Activated naive CD4-positive, alpha-beta T cell treated with Interleukin-2 at 50 U/mL for 16 hours (primary cell): ENCODE data around the gene ENKD1.

ENCODE experiments used
- DNase-seq: peaks from one replicate; pipeline ENCODE4 v3.0.0-alpha.2; 2020

ENKD1 gene

DNA sequence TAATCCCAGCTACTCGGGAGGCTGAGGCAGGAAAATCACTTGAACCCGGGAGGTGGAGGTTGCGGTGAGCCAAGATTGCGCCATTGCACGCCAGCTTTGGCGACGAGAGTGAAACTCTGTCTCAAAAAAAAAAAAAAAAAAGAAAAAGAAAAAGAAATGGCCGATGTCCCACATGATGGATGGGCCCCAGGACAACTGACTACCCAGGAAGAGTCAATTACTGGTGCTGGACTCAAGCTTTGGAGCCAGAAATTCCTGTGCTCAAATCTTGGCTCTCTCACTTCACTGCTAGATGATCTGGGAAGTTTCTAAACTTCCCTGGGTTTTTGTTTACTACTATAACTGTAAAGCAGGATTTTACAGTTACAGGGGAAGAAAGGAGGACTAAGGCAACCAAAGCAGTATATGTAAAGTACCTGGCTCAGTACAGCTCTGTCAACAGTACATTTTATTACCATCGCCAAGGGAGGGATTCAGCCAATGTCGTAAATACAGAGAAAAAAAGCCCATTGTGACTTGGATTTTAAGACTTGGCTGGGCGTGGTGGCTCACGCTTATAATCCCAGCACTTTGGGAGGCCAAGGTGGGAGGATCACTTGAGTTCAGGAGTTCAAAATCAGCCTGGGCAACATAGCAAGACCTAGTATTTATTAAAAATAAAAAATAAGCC lies 11.9 kb upstream of the ENKD1 start:
- DNase-seq = no peak

DNA sequence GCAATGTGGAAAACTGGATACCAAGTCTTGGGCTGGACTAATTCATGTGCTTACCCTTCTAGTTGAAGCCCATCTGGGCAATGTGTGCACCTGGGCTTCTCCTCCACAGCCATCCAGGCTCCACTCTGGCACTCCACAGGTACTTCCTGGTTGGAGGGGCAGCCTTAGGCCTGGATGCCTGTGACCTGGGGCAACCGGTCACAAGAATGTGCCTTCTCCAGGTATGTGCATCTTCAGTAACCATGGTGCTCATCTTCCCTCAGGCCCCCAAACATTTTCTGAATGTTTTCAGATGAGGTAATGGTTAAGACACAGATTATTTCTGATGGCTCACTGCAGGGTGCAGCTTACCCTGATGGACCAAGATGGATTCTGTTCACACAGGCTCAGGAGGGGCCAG lies 11.2 kb upstream of the ENKD1 start:
- no peak for DNase-seq

DNA sequence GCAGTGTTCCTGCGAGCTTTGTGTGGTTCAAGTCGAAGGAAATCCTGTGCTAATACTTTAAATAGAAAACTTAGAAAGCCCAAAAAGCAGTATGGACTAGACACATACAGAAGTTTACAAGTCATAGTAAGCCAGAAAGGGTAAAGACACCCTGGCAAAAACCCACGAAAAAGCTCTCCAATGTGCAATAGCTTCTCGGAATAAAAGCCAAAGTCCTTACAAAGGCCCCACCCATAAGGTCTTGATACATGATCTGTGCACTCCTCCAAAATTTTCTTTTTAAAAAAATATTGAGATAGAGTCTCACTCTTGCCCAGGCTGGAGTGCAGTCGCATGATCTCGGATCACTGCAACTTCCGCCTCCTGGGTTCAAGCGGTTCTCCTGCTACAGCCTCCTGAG lies 10.4 kb upstream of the ENKD1 start:
- DNase-seq = no peak

DNA sequence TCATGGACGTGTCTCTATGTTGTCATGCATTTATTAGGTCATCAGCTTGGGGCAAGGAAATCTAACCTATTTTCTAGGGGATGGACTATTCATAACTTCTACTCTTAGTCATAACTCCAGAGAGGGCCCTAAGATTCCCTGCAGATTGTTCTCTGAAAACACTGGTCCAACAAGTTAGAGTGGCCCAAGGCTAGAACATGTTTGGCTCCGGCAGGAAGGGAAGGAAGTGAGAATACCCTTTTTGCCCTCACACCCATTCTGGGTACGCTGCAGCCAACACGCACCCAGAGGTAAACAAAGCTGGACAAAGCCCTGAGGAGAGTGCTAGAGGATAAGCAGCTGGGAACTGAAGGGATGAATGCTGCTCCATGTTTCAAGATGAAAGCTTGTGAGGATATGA lies 10.0 kb upstream of the ENKD1 start:
- DNase-seq = no peak

DNA sequence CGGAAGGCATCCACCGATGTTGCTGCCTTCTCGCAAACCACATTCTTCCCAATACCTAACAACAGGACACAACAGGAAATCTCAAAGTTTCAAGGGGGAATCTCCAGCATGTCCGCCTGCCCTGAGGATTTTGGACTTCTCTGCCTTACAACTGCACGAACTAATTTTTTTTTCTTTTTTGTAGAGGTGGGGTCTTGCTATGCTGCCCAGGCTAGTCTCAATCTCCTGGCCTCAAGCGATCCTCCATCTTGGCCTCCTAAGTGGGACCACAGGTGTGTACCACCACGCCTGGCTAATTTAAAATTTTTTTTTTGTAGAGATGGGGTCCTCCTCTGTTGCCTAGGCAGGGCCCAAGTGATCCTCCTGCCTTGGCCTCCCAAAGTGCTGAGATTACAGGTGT lies 9.4 kb upstream of the ENKD1 start:
- no peak for DNase-seq

DNA sequence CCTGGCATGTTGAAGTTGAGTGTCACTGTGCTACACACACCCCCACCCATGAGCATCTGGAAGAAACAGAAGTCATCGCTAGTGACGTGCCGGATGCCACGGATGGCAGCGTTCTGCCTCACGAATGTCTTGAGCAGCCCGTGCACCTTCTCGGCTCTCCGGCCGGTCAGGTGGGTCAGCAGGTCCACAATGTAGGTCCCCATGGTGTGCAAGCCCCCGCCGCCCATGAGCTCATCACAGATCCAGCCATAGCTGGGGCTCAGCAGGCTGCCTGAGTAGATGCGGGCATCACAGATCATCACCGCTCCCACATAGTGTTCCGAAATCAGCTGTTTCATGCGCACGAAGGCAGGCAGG lies 9.0 kb upstream of the ENKD1 start:
- DNase-seq = no peak

DNA sequence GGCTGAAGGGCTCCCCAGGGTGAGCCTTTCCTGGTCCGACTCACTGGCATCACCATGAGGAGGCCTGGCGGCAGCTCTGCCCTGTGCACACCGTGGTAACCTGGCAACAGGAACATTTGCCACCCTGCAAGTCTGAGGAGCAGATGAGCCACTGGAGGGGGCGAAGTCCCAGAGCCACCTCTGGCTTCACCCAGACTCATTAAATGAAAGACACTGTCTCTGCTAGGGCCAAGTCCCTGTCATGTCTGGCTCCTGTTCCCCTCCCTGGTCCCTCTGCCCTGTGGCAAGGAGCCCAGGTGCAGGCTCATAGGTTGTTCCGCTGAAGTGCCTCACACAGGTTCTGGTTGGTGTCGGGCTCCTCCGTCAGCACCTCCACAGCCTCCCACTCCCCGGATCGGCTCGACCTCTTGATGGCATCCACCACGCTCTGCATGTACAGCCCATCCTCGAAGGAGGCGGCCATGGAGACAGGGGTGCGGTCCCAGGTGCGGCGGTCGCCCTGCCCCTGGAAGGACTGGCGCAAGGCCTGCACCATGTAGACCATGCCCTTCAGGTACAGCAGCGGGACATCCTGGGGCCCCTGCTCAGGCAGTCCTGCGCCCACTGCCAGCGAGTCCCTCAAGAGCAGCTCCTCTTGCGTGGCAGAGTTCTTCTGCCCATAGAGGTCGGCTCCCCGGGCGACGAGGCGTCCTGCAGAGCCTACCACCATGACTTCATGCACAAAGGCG lies 8.5 kb upstream of the ENKD1 start:
- no peak for DNase-seq

DNA sequence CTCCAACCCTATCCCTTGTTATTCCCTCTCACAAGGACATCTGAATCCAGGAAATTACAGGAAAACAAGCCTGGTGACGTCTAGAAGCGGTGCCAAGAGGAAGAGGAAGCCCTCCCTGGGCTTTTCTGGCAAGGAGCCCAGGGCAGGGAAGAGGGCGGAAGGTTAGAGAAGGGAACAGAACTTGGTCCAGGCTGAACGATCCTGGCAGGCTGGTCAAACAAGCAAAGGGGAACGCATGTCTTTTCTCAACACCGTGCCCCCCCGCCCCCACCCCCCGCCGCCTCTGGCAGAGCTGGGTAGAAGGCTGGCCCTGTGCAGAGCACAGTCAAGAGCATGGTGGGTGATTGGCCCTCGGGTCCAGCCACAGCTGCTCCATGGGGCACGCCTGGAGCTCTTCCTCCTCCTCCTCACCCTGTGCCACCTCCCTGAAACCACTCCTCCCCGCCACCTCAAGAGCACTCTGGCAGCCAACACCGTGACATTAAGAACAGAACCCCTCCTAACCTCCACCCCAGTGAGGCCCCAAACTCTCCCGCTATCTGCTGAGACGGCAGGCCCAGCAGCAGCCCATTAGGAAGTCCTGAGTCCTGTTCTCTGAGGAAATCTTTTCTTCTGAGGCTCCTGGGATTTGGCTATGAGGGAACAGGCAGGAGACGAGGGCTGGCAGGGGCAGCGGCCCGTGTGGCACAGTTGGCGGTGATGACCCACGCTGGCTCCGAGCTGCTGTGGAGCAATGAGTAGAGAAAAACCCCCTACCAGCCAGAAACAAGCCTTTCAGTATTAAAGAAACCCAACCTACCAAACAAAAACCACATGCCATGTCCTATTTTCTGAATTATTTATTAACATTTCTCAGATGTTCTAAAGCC lies 7.4 kb upstream of the ENKD1 start:
- DNase-seq = no peak

DNA sequence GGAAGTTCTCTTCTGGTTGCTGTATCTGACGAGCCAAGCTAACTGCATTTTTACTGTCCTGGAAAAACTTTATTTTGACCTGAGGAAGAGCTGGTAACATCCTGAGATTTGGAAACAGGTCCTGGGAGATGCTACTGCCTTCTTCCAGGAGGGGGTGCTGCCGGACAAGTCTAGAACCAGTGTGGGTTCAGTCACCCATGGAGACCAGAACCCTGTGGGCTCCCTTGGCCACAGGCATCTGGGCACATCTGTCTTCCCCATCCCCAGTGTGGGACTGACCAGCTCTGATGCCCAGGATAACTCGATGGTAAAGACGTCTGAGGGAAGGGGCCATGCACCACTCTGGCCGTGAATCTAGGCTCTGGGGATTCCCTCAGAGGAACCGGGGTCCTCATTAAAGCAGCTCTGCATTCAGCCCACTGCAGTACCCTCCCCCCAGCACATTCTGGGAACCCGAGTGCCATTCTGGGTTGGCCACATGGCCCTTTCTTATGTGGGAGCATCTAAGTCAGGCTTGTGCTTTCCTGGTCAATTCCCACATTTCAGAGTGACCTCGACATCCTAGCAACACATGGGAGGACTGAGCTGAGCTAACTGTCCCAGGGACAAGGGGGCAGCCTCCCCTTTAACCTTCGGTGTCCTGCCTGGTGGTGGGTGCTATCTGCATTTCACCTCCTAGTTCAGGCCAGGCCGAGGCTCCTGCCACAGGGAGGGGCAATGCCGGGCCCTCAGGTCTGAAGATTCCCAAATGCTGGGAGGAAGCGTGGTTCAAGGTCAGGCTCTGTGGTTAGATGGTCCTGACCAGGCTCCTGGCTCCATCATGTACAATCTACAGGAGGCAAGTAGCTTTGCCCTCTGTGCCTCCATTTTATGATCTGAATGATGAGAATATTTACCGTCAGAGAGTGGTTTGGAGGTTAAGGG lies 6.5 kb upstream of the ENKD1 start:
- peak; percentile 50 for DNase-seq

DNA sequence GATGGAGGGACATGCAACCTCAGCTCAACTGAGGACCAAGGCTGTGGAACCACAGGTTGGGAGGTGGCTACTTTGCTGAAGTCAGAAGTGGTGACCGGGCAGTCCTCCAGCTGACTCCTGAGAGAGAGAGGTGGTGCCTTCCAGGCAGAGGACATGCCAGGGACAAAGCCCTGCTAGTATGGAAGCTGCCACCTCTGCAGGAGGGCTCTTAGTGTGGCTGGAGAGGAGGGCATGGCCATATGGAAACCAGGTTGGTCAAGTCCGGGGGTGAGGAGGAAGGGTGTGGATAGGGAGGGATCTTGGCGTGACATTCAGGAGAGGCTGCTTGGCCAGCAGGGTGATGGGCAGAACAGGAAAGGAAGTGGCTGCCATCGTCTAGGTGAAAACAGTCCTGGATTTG lies 5.8 kb upstream of the ENKD1 start:
- no peak for DNase-seq

DNA sequence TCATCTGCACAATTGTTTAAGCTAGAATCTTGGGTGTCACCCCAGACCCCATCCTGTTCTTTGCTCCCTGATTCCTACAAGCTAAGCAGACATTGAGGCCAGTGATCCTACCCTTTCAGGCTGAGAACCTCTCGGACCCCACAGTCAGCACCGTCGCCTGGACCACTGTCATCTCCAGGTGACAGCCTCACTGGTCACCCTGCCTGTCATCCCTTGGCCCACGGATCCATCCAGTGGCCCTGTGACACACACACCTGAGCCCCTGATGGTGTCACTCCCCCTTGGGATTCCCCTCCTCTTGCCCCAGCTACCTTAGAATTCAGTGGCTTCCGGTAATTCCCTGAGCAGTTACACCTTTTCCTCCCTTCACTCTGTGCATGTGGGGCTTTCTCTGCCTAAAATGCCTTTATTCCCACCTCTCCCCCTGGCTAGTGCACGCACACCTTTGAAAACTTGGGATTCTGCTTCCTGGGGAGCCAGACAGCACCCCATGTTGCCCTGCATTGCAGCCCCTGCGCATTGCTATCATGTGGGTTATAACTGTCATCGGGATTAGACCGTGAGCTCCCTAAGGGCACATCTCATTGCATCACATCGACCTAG lies 3.0 kb upstream of the ENKD1 start:
- no peak for DNase-seq

DNA sequence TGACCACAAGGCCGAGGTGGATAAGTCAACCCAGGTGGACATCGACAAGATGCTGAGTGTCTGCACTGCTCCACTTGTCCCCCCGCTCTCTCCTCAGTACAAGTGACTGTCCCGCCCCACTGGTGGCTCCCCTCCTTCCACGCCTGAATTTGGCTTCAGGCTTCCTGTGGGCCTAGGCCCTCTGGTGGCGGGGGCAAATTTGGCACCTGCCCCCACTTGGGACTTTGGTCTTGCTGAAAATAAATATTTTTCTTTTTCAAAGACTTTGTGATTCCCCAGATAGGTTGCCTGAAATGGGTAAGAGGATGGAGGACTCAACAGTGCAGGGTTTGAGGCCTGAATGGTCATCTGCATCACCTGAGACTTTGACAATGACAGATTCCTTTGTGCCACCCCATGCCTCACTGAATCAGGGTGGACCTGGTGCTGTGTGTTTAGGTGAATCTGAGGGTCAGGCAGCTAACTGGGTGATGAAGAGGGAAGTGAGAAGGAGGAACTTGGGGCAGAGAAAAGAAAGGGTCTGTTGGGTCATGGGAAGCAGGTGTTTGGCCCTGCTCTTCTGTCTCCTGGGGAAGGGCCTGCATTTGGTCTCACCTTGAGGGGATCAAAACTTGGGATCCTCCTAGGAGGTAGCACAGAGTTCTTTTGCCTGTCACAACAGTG lies 2.1 kb upstream of the ENKD1 start:
- DNase-seq = peak; percentile 35

DNA sequence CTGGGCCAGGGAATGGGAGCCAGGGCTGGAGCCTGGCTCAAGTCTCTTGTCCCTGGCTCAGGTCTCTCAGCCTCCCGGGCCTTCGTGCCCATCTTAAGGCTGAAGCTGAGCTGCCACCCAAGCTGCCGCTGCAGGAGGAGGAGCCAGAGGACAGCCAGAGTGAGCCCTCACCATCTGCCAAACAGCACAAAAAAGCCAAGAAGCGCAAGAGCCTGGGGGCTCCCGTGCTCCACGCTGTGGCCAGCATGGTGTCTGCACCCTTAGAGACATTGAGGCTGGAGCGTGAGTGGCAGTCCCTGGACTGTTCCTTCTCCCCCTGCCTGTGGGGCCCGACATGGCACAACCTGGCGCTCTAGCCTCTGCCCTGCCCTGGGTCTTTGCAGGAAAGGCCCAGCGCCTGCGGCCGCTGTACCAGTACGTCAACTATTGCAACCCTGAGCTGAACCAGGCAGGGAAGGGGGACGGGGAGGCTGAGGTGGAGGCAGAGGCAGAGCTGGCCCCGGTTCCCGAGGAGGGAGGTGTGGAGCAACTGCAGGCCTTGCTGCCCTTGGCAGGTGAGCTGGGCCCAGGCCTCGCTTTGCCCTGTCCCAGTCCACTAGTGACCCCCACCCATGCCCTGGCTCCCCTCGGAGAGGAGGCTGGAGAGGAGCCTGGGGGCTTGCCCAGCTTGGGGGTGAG lies 1.4 kb upstream of the ENKD1 start:
- DNase-seq = peak; percentile 84

DNA sequence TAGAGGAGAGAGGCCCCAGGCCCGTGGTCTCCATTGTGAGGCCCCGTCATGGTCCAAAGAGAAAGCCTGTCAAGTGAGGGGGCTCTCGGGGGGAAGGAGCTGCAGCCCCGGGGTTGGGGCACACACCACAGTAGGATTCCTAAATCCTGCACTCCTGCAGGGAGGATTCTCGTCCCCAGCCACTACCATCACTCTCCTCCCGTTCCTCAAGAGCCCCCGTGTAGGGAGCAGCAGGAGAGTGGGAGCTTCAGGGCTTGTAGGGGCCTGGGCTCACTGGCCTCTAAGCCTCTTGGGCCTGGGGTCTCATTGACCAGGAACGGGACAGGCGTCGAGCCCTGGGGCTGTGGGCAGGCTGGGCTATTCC lies 885 bp upstream of the ENKD1 start:
- no peak for DNase-seq

DNA sequence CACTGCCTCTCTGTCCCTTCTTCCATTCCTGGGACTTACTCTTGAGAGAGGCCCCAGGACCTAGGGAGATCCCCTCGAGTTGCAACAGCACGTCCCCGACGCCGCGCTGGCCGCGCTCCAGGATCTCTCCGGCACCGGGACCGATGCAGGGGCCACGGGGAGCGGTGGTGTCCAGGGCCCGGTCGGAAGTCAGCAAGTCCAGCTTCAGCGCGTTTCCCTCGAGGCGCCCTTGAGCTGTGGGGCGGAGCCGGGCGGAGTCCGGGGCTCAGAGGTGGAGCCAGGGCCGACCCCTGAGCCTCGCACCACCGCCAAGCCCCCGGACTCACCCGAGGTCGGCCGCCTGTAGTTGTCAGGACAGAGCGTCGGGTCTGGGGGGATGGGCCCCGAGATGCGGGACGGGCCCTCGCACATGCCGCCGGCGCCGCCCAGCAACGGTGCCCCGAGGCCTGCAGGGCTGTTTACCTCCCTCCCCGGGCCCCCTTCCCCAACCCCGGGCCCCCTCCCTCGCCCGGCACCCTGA lies 458 bp downstream of the ENKD1 start:
- DNase-seq = no peak

DNA sequence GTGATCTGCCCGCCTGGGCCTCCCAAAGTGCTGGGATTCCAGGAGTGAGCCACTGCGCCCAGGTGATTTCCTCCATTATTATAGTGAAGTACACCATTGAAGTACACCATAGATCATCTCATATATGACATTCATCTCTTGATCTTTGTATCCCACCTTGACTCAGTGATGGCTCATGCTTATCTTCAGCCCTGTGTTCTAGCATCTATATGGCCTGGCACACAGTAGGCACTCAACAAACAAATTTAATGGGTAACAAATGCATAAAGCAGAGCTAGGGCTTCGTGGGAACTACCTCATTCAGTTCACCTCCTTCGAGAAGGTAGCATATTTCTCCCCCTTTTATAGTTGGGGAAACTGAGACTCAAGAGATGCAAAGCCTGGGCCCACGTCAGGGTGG lies 952 bp downstream of the ENKD1 start:
- no peak for DNase-seq

DNA sequence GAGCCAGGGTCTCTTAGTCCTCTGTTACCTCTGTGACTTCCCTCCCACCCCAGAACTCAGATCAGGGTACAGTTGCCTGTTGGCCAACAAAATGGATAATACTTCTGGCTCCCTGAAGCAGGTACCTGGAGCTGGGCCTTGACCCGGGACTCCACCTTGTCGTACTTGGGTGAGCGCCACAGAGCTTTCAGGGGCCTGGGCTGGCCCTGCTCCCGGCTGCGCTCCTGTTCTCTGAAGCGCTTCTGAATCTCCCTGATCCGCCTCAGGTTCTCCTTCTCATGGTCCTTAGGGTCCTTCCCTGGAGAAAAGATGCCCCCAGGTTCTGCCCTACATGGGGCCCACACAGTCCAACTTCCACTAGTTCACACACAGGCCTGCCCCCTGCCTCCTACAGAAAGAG lies 1.7 kb downstream of the ENKD1 start:
- no peak for DNase-seq

DNA sequence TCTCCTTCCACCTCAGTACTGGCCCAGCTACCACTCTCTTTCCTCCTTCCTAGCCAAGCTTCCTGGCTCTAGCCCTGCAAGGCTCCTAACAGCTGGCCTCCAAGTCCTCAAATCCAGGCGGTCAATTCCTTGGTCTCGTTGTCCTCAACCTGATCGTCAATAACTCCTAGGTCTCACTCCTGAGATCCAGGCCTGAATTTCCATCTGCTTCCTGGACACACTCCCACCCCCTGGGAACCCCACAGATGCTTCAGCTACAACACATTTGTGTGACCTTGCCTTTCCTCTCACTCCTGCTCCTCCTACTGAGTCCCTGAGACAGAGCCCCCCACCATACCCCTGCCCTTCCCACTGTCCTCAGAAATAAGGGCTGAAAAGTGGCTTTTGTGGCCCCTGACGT lies 2.3 kb downstream of the ENKD1 start:
- no peak for DNase-seq

DNA sequence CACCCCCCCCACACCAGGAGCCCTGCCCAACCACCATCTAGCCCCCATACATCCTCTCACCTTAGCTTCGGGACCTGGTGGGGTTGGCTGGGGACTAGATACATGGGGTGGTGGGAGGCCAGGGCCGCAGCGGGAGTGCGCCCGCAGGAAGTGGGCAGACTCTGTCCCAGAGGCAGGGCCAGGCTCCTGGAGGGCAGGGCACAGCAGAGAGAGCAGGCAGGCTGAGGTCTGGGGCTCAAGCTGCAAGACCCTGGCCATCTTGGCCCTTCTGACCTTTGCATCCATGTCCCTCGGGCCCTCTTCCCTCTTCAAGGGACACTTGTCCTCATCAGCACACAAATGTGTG lies 2.7 kb downstream of the ENKD1 start:
- no peak for DNase-seq

DNA sequence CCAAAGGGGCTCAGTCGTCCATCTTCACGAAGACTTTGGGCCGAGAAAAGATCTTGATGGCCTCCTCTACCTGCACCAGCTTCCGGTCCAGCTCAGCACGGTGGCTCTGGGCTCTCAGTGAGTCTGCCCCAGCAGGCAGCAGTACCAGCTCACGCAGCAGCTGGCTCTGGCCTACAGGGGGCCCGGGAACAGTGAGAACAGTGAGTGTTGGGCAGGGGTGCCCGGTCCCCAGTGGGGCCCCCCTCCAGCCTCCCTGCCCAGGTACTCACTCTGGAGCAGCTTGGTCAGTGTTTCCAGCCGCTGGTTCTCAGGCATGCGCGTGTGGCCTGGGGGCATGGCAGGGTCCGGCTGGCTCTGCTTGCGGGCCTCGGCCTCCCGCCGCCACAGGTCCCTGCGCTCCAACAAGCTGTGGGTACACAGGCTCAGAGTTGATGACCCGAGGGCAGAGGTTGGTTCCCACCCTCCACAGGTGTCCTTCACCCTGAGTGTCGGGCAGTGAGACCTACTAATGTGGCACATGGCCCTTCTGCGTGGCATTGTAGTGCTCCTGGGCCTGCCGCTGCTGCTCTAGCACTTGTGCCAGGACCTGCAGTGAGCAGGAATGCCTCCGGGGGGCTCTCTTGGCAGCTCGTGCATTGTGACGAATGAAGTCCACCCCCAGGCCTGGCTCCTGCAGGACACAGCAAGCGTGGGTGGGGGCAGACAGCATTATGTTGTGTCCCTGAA lies 3.2 kb downstream of the ENKD1 start:
- peak; percentile 28 for DNase-seq

DNA sequence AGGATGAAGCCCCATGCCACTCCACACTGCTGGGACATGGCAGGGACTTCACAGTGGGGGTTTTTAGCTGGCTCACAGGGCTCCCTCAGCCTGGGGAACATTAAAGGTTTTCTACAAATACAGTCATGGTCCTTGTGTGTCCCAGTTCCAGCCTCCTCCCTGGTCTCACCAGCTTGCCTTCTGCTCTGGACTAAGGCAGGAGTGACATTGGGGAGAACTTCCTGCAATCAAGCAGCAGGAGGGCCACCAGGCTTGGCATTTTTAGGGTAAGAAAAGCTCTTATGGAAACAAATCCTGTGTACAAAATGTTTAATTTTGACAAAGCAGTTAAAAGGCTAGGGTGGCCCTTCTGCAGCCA lies 3.9 kb downstream of the ENKD1 start:
- DNase-seq = no peak
